Measurements from ENCODE around the gene C1QTNF9B. TPM values are rescaled to one million over a fixed set of nuclear protein-coding genes. Genes with fewer than 3 reads are reported as not detected.

Gene C1QTNF9B
- total RNA-seq, 2 donors from 2014 or later, result not detected

DNA sequence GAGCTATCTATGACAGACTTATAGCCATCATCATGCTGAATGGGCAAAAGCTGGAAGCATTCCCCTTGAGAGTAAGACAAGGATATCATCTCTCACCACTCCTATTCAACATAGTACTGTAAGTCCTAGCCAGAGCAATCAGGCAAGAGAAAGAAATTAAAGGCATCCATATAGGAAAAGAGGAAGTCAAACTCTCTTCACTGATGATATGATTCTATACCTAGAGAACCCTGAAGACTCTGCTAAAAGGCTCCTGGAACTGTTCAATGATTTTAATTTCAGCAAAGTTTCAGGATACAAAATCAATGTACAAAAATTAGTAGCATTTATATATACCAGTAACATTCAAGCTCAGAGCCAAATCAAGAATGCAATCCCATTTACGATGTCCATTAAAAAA lies 21.7 kb upstream of the C1QTNF9B start:
- no peak overlapping the region for H3K4me3 ChIP-seq (ENCODE audit: low read length)
- DNase-seq, result no peak
- H3K36me3 ChIP-seq (ENCODE audit: control insufficient read depth, insufficient read depth, low read length), result no peaks in the 10 kb centered on the region
- H3K9me3 ChIP-seq (ENCODE audit: control insufficient read depth, low read length), result no peaks in the 10 kb centered on the region
- TF ChIP-seq, protein P1, sequence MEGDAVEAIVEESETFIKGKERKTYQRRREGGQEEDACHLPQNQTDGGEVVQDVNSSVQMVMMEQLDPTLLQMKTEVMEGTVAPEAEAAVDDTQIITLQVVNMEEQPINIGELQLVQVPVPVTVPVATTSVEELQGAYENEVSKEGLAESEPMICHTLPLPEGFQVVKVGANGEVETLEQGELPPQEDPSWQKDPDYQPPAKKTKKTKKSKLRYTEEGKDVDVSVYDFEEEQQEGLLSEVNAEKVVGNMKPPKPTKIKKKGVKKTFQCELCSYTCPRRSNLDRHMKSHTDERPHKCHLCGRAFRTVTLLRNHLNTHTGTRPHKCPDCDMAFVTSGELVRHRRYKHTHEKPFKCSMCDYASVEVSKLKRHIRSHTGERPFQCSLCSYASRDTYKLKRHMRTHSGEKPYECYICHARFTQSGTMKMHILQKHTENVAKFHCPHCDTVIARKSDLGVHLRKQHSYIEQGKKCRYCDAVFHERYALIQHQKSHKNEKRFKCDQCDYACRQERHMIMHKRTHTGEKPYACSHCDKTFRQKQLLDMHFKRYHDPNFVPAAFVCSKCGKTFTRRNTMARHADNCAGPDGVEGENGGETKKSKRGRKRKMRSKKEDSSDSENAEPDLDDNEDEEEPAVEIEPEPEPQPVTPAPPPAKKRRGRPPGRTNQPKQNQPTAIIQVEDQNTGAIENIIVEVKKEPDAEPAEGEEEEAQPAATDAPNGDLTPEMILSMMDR (conservative IDR thresholded peaks at IDR 0.05), result no peak
- no peak overlapping the region for H3K27ac Mint-ChIP-seq
- H3K36me3 Mint-ChIP-seq (ENCODE audit: low read depth), result no peaks in the 10 kb centered on the region
- peaks cover 3% of the 10 kb centered on the region for H3K27me3 Mint-ChIP-seq (ENCODE audit: insufficient read depth)
- no peaks in the 10 kb centered on the region for H3K4me1 ChIP-seq (ENCODE audit: control insufficient read depth, insufficient read depth, low read length)
- no peaks in the 10 kb centered on the region for H3K9me3 Mint-ChIP-seq
- H3K4me1 Mint-ChIP-seq, result peaks cover 8% of the 10 kb centered on the region
- no peak overlapping the region for H3K27ac ChIP-seq (ENCODE audit: low read depth, low read length)
- WGBS, 2 experiments (ENCODE audit: insufficient coverage in 1 of 2, insufficient read length in 1 of 2), result 100% methylated on average over 1 of the region's 1 CpG; no CpG with 5 or more reads in 1 of the 2 experiments
- no peaks in the 10 kb centered on the region for H3K27me3 ChIP-seq (ENCODE audit: control insufficient read depth, insufficient read depth, low read length, poor library complexity, severe bottlenecking)
- no peak overlapping the region for H3K4me3 Mint-ChIP-seq
- no peak overlapping the region for H3K9ac ChIP-seq (ENCODE audit: extremely low read depth, low read length, poor library complexity, severe bottlenecking)

DNA sequence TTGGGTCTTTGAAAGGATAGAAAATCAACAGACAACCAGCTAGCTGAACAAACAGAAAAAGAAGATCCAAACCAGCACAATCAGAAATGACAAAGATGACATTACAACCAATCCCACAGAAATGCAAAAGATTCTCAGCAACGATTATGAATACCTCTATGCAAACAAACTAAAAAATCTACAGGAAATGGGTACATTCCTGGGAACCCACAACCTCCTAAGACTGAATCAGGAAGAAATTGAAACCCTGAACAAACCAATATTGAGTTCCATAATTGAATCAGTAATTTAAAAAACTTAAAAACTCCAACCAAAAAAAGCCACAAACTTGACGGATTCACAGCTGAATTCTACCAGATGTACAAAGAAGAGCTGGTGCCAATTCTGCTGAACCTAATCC lies 20.9 kb upstream of the C1QTNF9B start:
- Histone ChIP-seq H3K36me3 (ENCODE audit: control insufficient read depth, insufficient read depth, low read length) (no peaks in the 10 kb centered on the region), H3K27me3 (ENCODE audit: control insufficient read depth, insufficient read depth, low read length, poor library complexity, severe bottlenecking) (no peaks in the 10 kb centered on the region), H3K4me1 (ENCODE audit: control insufficient read depth, insufficient read depth, low read length) (no peaks in the 10 kb centered on the region), H3K27ac (ENCODE audit: low read depth, low read length) (no peak overlapping the region), H3K4me3 (ENCODE audit: low read length) (no peak overlapping the region), H3K9me3 (ENCODE audit: control insufficient read depth, low read length) (no peaks in the 10 kb centered on the region), H3K9ac (ENCODE audit: extremely low read depth, low read length, poor library complexity, severe bottlenecking) (no peak overlapping the region)
- no peak overlapping the region for H3K27ac Mint-ChIP-seq
- DNase-seq, result no peak
- H3K4me3 Mint-ChIP-seq, result no peak overlapping the region
- no peaks in the 10 kb centered on the region for H3K9me3 Mint-ChIP-seq
- WGBS, 2 experiments (ENCODE audit: insufficient coverage in 1 of 2, insufficient read length in 1 of 2), result 87 to 90% methylated on average over 1 to 2 of the region's 2 CpGs
- no peaks in the 10 kb centered on the region for H3K36me3 Mint-ChIP-seq (ENCODE audit: low read depth)
- TF ChIP-seq, protein P1 (conservative IDR thresholded peaks at IDR 0.05), result no peak
- H3K4me1 Mint-ChIP-seq, result peaks cover 8% of the 10 kb centered on the region
- peaks cover 3% of the 10 kb centered on the region for H3K27me3 Mint-ChIP-seq (ENCODE audit: insufficient read depth)

DNA sequence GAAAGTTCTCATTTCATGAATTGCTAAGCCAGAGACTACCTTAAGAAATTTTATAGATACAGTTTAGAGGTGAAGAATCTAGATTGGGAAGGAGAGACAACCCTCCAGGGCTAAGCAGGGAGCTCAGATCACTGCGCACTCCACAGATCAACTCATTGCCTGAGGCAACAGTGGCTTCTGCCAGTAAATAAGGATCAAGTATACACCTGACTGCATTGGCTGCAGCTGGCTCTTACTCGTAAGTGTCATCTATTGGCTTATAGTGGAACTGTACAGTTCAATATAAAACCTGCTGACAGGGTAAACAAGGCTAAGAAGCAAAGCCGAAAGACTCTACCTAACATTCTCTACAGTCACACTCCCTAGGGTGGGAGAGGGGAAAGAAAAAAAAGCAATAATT lies 18.0 kb upstream of the C1QTNF9B start:
- Mint-ChIP-seq H3K4me3 (no peak overlapping the region), H3K36me3 (ENCODE audit: low read depth) (no peaks in the 10 kb centered on the region), H3K27ac (no peak overlapping the region), H3K4me1 (no peaks in the 10 kb centered on the region), H3K27me3 (ENCODE audit: insufficient read depth) (peaks cover 3% of the 10 kb centered on the region), H3K9me3 (no peaks in the 10 kb centered on the region)
- H3K9ac ChIP-seq (ENCODE audit: extremely low read depth, low read length, poor library complexity, severe bottlenecking), result no peak overlapping the region
- DNase-seq, result no peak
- H3K27ac ChIP-seq (ENCODE audit: low read depth, low read length), result no peak overlapping the region
- 95% methylated on average over 2 of the region's 3 CpGs; no CpG with 5 or more reads in 1 of the 2 experiments for WGBS, 2 experiments (ENCODE audit: insufficient coverage in 1 of 2, insufficient read length in 1 of 2)
- TF ChIP-seq, protein P1 (conservative IDR thresholded peaks at IDR 0.05), result no peak
- no peaks in the 10 kb centered on the region for H3K27me3 ChIP-seq (ENCODE audit: control insufficient read depth, insufficient read depth, low read length, poor library complexity, severe bottlenecking)
- H3K36me3 ChIP-seq (ENCODE audit: control insufficient read depth, insufficient read depth, low read length), result no peaks in the 10 kb centered on the region
- H3K9me3 ChIP-seq (ENCODE audit: control insufficient read depth, low read length), result no peaks in the 10 kb centered on the region
- H3K4me1 ChIP-seq (ENCODE audit: control insufficient read depth, insufficient read depth, low read length), result no peaks in the 10 kb centered on the region
- H3K4me3 ChIP-seq (ENCODE audit: low read length), result no peak overlapping the region

Measured in endodermal cell (in vitro differentiated cells).